Endodermal cell (in vitro differentiated cells): Measurements from ENCODE around the gene ARHGAP25. TPM values are rescaled to one million over a fixed set of nuclear protein-coding genes. Genes with fewer than 3 reads are reported as not detected.

ENCODE experiments used
- DNase-seq: peaks from one replicate; pipeline ENCODE4 v3.0.0-alpha.2; 2017
- H3K27ac ChIP-seq: 2 replicates; pipeline ENCODE4 v1.5.1; 2013; ENCODE audit warnings: mild to moderate bottlenecking, low read depth, low read length, moderate library complexity
- H3K27me3 ChIP-seq: 2 replicates; pipeline ENCODE4 v1.6.1; 2013; ENCODE audit warnings: mild to moderate bottlenecking, low read length, moderate library complexity; ENCODE audit not compliant: insufficient read depth, control insufficient read depth, poor library complexity, severe bottlenecking
- H3K36me3 ChIP-seq: 2 replicates; pipeline ENCODE4 v1.7.0; 2013; ENCODE audit warnings: mild to moderate bottlenecking, low read length, moderate library complexity; ENCODE audit not compliant: control insufficient read depth, insufficient read depth
- H3K4me1 ChIP-seq: one replicate; pipeline ENCODE4 v1.7.0; 2013; ENCODE audit warnings: low read length; ENCODE audit not compliant: control insufficient read depth, insufficient read depth
- H3K4me3 ChIP-seq: 2 replicates; pipeline ENCODE4 v1.5.1; 2013; ENCODE audit warnings: mild to moderate bottlenecking, low read length, moderate library complexity
- H3K9ac ChIP-seq: 2 replicates; pipeline ENCODE4 v1.6.1; 2013; ENCODE audit warnings: mild to moderate bottlenecking, low read length, moderate library complexity; ENCODE audit not compliant: poor library complexity, severe bottlenecking; ENCODE audit errors: extremely low read depth
- H3K9me3 ChIP-seq: 2 replicates; pipeline ENCODE4 v1.6.1; 2013; ENCODE audit warnings: mild to moderate bottlenecking, low read length, moderate library complexity; ENCODE audit not compliant: control insufficient read depth
- H3K27ac Mint-ChIP-seq: 2 replicates; pipeline ENCODE4 v1.8.0; 2020; ENCODE audit warnings: mixed read lengths
- H3K27me3 Mint-ChIP-seq: 2 replicates; pipeline ENCODE4 v1.8.0; 2021; ENCODE audit warnings: mild to moderate bottlenecking, mixed read lengths; ENCODE audit not compliant: insufficient read depth
- H3K36me3 Mint-ChIP-seq: 2 replicates; pipeline ENCODE4 v1.8.0; 2020; ENCODE audit warnings: low read depth, mixed read lengths
- H3K4me1 Mint-ChIP-seq: 2 replicates; pipeline ENCODE4 v1.8.0; 2020; ENCODE audit warnings: mixed read lengths
- H3K4me3 Mint-ChIP-seq: 2 replicates; pipeline ENCODE4 v1.8.0; 2020; ENCODE audit warnings: mild to moderate bottlenecking, moderate library complexity, mixed read lengths
- H3K9me3 Mint-ChIP-seq: 2 replicates; pipeline ENCODE4 v1.8.0; 2020; ENCODE audit warnings: mild to moderate bottlenecking, mixed read lengths
- WGBS, 2 experiments: methylation state at CpG; one replicate each; pipeline versions ENCODE4 v1.1.5 to v1.1.7; 2013; ENCODE audit warnings: missing lambda C conversion rate in 2 of 2, mixed read lengths in 1 of 2; ENCODE audit not compliant: insufficient coverage in 1 of 2, insufficient read length in 1 of 2; 5-methylcytosine and 5-hydroxymethylcytosine counted together
- total RNA-seq, 2 donors: library from RNA; stranded (reverse); fragmentation: NEBNext Ultra II Directional in 1 of 2; extraction: Animal tissue kit (Norgen Biotek cat#: 25700) in 1 of 2; gene quantifications; 2 replicates in 1 of 2; 3 replicates in 1 of 2; pipeline ENCODE4 v1.2.1, GENCODE V29; 2021
- TF ChIP-seq, protein P1 (sequence below): fragments of 200-600 bp; sonication (generic); conservative IDR thresholded peaks from 2 replicates; pipeline ENCODE4 v1.5.0; 2021; ENCODE audit warnings: antibody characterized with exemption, mild to moderate bottlenecking

ARHGAP25 gene
- total RNA-seq, 2 donors from 2014 or later: 0.82 to 2.6 TPM

DNA sequence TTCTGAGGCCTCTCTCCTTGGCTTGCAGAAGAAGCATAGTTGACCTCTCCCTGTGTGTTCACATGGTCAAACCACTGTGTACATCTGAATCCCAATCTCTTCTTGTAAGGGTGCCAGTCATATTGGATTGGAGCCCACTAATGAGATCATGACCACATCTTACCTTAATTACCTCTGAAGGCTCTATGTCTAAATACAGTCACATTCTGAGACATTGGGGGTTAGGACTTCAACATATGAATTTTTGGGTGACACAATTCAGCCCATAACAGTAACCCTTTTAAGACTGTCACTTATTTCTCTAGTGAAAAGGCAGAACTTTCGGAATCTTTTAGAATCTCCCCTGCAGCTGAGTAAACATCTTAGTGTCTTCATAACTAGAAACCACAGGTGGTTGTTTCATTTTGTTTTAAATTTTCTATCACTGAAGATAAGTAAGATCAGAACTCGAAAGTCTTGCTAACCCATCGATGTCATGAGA, 103.3 kb downstream of the ARHGAP25 start:
- WGBS, 2 experiments: 42 to 61% methylated on average over 2 to 3 of the region's 3 CpGs
- Mint-ChIP-seq H3K9me3 (peaks cover 18% of the 10 kb centered on the region), H3K27me3 (no peaks in the 10 kb centered on the region), H3K4me3 (no peak overlapping the region), H3K27ac (no peak overlapping the region), H3K4me1 (no peaks in the 10 kb centered on the region), H3K36me3 (peaks cover 1% of the 10 kb centered on the region)
- no peaks in the 10 kb centered on the region for H3K4me1 ChIP-seq
- H3K27ac ChIP-seq: no peak overlapping the region
- H3K27me3 ChIP-seq: no peaks in the 10 kb centered on the region
- H3K4me3 ChIP-seq: no peak overlapping the region
- DNase-seq: no peak
- H3K9me3 ChIP-seq: peaks cover 6% of the 10 kb centered on the region
- no peak overlapping the region for H3K9ac ChIP-seq
- TF ChIP-seq, protein P1, sequence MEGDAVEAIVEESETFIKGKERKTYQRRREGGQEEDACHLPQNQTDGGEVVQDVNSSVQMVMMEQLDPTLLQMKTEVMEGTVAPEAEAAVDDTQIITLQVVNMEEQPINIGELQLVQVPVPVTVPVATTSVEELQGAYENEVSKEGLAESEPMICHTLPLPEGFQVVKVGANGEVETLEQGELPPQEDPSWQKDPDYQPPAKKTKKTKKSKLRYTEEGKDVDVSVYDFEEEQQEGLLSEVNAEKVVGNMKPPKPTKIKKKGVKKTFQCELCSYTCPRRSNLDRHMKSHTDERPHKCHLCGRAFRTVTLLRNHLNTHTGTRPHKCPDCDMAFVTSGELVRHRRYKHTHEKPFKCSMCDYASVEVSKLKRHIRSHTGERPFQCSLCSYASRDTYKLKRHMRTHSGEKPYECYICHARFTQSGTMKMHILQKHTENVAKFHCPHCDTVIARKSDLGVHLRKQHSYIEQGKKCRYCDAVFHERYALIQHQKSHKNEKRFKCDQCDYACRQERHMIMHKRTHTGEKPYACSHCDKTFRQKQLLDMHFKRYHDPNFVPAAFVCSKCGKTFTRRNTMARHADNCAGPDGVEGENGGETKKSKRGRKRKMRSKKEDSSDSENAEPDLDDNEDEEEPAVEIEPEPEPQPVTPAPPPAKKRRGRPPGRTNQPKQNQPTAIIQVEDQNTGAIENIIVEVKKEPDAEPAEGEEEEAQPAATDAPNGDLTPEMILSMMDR: no peak
- H3K36me3 ChIP-seq: no peaks in the 10 kb centered on the region

DNA sequence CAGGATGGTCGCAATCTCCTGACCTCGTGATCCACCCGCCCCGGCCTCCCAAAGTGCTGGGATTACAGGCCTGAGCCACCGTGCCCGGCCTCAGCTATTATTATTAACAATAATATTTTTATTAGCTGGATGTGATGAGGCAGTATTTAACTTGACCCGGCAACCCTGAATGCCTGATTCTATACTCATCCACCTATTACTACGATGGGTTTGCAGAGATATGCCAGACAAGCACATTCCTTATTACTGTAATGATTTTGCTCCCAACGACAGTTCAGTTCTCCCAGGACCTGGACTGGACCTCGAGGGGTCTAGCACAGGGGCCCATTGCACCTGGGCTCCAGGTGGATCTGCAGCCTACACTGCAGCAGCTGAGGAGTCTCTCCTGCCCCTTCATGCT, 104.0 kb downstream of the ARHGAP25 start:
- H3K27me3 Mint-ChIP-seq: peaks cover 1% of the 10 kb centered on the region
- Histone ChIP-seq H3K27ac (no peak overlapping the region), H3K4me3 (no peak overlapping the region), H3K9me3 (peaks cover 6% of the 10 kb centered on the region), H3K36me3 (no peaks in the 10 kb centered on the region), H3K4me1 (no peaks in the 10 kb centered on the region), H3K27me3 (no peaks in the 10 kb centered on the region), H3K9ac (no peak overlapping the region)
- TF ChIP-seq, protein P1: no peak
- 91 to 95% methylated on average over 2 to 8 of the region's 10 CpGs for WGBS, 2 experiments
- DNase-seq: no peak
- no peak overlapping the region for H3K4me3 Mint-ChIP-seq
- H3K36me3 Mint-ChIP-seq: peaks cover 1% of the 10 kb centered on the region
- peaks cover 18% of the 10 kb centered on the region for H3K9me3 Mint-ChIP-seq
- H3K27ac Mint-ChIP-seq: no peak overlapping the region
- no peaks in the 10 kb centered on the region for H3K4me1 Mint-ChIP-seq

DNA sequence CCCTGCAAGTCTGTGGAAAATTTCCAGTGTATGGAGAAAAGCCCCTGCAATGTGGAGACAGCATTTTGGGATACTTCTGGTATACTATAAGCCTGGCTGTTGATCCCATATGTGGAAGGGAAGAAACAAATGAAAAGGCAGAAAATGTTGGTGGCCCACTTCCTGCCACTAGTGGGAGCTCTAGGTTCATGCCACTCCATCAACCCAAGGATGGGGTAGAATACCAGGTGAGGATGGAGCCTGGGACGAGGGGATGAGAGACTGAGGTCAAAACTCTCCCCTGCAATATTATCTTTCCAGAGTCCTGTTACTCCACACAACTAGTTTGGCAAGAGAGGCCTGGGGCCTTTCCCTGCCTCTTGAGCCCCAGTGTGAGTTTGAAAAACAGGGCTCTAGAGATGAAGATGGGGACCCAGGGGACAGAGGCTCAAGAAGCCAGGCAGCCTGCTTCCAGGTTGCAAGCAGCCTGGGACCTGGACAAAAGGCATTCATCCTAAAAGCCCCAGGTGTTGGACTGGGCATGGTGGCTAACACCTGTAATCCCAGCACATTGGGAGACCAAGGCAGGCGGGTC, 104.7 kb downstream of the ARHGAP25 start:
- H3K36me3 Mint-ChIP-seq: peaks cover 1% of the 10 kb centered on the region
- no peaks in the 10 kb centered on the region for H3K4me1 Mint-ChIP-seq
- no peaks in the 10 kb centered on the region for H3K27me3 ChIP-seq
- H3K27me3 Mint-ChIP-seq: peaks cover 1% of the 10 kb centered on the region
- no peak overlapping the region for H3K27ac ChIP-seq
- no peak overlapping the region for H3K27ac Mint-ChIP-seq
- no peaks in the 10 kb centered on the region for H3K36me3 ChIP-seq
- TF ChIP-seq, protein P1: peak; percentile 72
- H3K4me1 ChIP-seq: no peaks in the 10 kb centered on the region
- peak; percentile 70 for DNase-seq
- H3K9ac ChIP-seq: no peak overlapping the region
- H3K4me3 Mint-ChIP-seq: no peak overlapping the region
- peaks cover 6% of the 10 kb centered on the region for H3K9me3 ChIP-seq
- H3K4me3 ChIP-seq: no peak overlapping the region
- WGBS, 2 experiments: 100% methylated on average over 1 of the region's 2 CpGs
- H3K9me3 Mint-ChIP-seq: peaks cover 18% of the 10 kb centered on the region
